GM23338 (cell line): ENCODE results near the gene MYOM1. TPM values are rescaled to one million over a fixed set of nuclear protein-coding genes. Genes with fewer than 3 reads are reported as not detected.

Source experiments
- ATAC-seq: fragments of 200-7000 bp; cut with Tn5 transposase; 3 replicates; pipeline ENCODE4 v1.9.1; 2020
- DNase-seq: peaks from one replicate; pipeline ENCODE4 v3.0.0-alpha.2; 2015; ENCODE audit warnings: low spot score
- H2AFZ ChIP-seq: fragments of 200-600 bp; sonication (generic); 2 replicates; pipeline ENCODE4 v1.8.0; 2016; ENCODE audit warnings: antibody characterized with exemption, mild to moderate bottlenecking, moderate library complexity
- H3F3A ChIP-seq: fragments of 200-600 bp; sonication (generic); replicated peaks from 2 replicates; pipeline ENCODE4 v1.8.0; 2017; ENCODE audit warnings: antibody characterized with exemption, mixed run types, low read depth
- H3K27ac ChIP-seq: fragments of 200-600 bp; sonication (generic); 2 replicates; pipeline ENCODE4 v1.6.1; 2016; ENCODE audit warnings: low read depth
- H3K27me3 ChIP-seq: fragments of 200-600 bp; sonication (generic); 2 replicates; pipeline ENCODE4 v1.8.0; 2016; ENCODE audit warnings: mild to moderate bottlenecking, mixed run types, moderate library complexity; ENCODE audit not compliant: insufficient read depth
- H3K36me3 ChIP-seq: fragments of 200-600 bp; sonication (generic); 2 replicates; pipeline ENCODE4 v1.8.0; 2016; ENCODE audit warnings: mild to moderate bottlenecking; ENCODE audit not compliant: insufficient read depth
- H3K4me1 ChIP-seq: fragments of 200-600 bp; sonication (generic); 2 replicates; pipeline ENCODE4 v1.8.0; 2016; ENCODE audit warnings: mild to moderate bottlenecking, moderate library complexity; ENCODE audit not compliant: insufficient read depth
- H3K4me2 ChIP-seq: fragments of 200-600 bp; sonication (generic); 2 replicates; pipeline ENCODE4 v1.7.1; 2017; ENCODE audit warnings: mixed run types
- H3K4me3 ChIP-seq: fragments of 200-600 bp; sonication (generic); 2 replicates; pipeline ENCODE4 v1.6.1; 2016; ENCODE audit warnings: mixed run types
- H3K79me2 ChIP-seq: fragments of 200-600 bp; sonication (generic); replicated peaks from 2 replicates; pipeline ENCODE4 v1.8.0; 2017; ENCODE audit warnings: mild to moderate bottlenecking; ENCODE audit not compliant: insufficient read depth
- H3K9me2 ChIP-seq: fragments of 200-600 bp; sonication (generic); 2 replicates; pipeline ENCODE4 v1.8.0; 2017; ENCODE audit not compliant: insufficient read depth
- H4K20me1 ChIP-seq: fragments of 200-600 bp; sonication (generic); replicated peaks from 2 replicates; pipeline ENCODE4 v1.8.0; 2017; ENCODE audit warnings: mild to moderate bottlenecking; ENCODE audit not compliant: insufficient read depth
- H3K27ac Mint-ChIP-seq: 2 replicates; pipeline ENCODE4 v1.8.0; 2020; ENCODE audit warnings: inconsistent platforms, mild to moderate bottlenecking, moderate library complexity, mixed read lengths
- H3K27me3 Mint-ChIP-seq: 3 replicates; pipeline ENCODE4 v1.8.0; 2022; ENCODE audit warnings: low read depth, mild to moderate bottlenecking, moderate library complexity, mixed read lengths, inconsistent platforms; ENCODE audit not compliant: insufficient read depth, poor library complexity
- H3K36me3 Mint-ChIP-seq: 3 replicates; pipeline ENCODE4 v1.8.0; 2021; ENCODE audit warnings: low read depth, mild to moderate bottlenecking, inconsistent platforms, moderate library complexity, mixed read lengths
- H3K4me1 Mint-ChIP-seq: 3 replicates; pipeline ENCODE4 v1.8.0; 2020; ENCODE audit warnings: mild to moderate bottlenecking, inconsistent platforms, mixed read lengths
- H3K4me3 Mint-ChIP-seq: 3 replicates; pipeline ENCODE4 v1.8.0; 2021; ENCODE audit warnings: moderate library complexity, mild to moderate bottlenecking, inconsistent platforms, mixed read lengths
- H3K9me3 Mint-ChIP-seq: 3 replicates; pipeline ENCODE4 v1.8.0; 2020; ENCODE audit warnings: moderate library complexity, mild to moderate bottlenecking, inconsistent platforms, mixed read lengths
- CREB1 ChIP-seq: fragments of 250-450 bp; sonication (Bioruptor Pico); IDR thresholded peaks from 2 replicates; pipeline ENCODE4 v1.5.0; 2020; ENCODE audit warnings: low read depth, mild to moderate bottlenecking, moderate library complexity
- NANOG ChIP-seq: IDR thresholded peaks from 2 replicates; pipeline ENCODE4 v1.6.1; 2016; ENCODE audit warnings: antibody characterized with exemption, borderline replicate concordance
- STAT1 ChIP-seq: IDR thresholded peaks from one replicate; pipeline ENCODE4 v1.6.1; 2016; ENCODE audit warnings: antibody characterized with exemption; ENCODE audit not compliant: unreplicated experiment
- ZNF114 ChIP-seq: fragments of 250-450 bp; sonication (Bioruptor Pico); IDR thresholded peaks from 2 replicates; pipeline ENCODE4 v1.5.0; 2020; ENCODE audit warnings: mild to moderate bottlenecking, moderate library complexity
- ZNF331 ChIP-seq: fragments of 250-450 bp; sonication (Bioruptor Pico); IDR thresholded peaks from 2 replicates; pipeline ENCODE4 v1.5.0; 2020; ENCODE audit warnings: low read depth, mild to moderate bottlenecking, moderate library complexity
- polyA plus RNA-seq: library from polyadenylated mRNA; unstranded; fragments of >200 nt; fragmentation: Nextera tagmentation; extraction: Ambion mirVana; gene quantifications from 2 replicates; pipeline ENCODE4 v1.2.1, GENCODE V29; 2016
- total RNA-seq: library from RNA; depleted of rRNA; stranded (reverse); fragments of >200 nt; shearing (Covaris generic); gene quantifications from 2 replicates; pipeline ENCODE4 v1.2.3, GENCODE V29; 2014
- TF ChIP-seq, protein P1 (sequence below): IDR thresholded peaks from one replicate; pipeline ENCODE4 v1.6.1; 2018; ENCODE audit warnings: antibody characterized with exemption; ENCODE audit not compliant: unreplicated experiment
- TF ChIP-seq, protein P2 (sequence below): IDR thresholded peaks from 2 replicates; pipeline ENCODE4 v1.6.1; 2016; ENCODE audit warnings: antibody characterized with exemption
- TF ChIP-seq, protein P3 (sequence below), 2 experiments: fragments of 200-600 bp in 1 of 2; sonication (generic) in 1 of 2; conservative IDR thresholded peaks; 2 replicates each; pipeline versions ENCODE4 v1.5.1 to v1.6.1; 2016 to 2017; ENCODE audit warnings: antibody characterized with exemption in 2 of 2, low read depth in 2 of 2, mild to moderate bottlenecking in 2 of 2, moderate library complexity in 1 of 2

Gene MYOM1
- total and polyA plus RNA-seq, 2 experiments from 2014 or later = 0.27 to 0.38 TPM

DNA sequence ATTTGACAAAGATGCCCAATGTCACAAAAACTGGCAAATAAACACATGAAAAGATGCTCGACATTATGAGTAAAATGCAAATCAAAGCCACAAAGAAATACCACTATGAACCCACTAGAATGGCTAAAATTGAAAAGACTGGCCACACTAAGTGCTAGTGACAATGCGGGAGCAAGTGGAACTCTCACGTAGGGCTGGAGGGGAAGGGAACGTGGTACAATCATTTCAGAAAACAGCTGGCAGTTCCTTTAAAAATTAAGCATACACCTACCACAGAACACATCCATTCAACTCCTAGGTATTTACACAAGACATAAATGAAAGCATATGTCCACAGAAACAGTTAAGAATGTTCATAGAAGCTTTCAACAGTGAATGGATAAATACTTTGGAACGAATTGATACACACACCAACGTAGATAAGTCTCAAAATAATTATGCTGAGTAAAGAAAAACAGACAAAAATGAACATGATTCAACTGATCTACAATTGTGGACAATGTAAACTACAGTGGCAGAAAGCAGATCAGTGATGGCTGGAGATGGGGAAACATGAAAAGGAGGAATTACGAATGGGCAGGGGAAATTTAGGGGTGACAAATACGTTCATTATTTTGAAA is 71.7 kb downstream of the MYOM1 start (continued):
- TF ChIP-seq, protein P1, sequence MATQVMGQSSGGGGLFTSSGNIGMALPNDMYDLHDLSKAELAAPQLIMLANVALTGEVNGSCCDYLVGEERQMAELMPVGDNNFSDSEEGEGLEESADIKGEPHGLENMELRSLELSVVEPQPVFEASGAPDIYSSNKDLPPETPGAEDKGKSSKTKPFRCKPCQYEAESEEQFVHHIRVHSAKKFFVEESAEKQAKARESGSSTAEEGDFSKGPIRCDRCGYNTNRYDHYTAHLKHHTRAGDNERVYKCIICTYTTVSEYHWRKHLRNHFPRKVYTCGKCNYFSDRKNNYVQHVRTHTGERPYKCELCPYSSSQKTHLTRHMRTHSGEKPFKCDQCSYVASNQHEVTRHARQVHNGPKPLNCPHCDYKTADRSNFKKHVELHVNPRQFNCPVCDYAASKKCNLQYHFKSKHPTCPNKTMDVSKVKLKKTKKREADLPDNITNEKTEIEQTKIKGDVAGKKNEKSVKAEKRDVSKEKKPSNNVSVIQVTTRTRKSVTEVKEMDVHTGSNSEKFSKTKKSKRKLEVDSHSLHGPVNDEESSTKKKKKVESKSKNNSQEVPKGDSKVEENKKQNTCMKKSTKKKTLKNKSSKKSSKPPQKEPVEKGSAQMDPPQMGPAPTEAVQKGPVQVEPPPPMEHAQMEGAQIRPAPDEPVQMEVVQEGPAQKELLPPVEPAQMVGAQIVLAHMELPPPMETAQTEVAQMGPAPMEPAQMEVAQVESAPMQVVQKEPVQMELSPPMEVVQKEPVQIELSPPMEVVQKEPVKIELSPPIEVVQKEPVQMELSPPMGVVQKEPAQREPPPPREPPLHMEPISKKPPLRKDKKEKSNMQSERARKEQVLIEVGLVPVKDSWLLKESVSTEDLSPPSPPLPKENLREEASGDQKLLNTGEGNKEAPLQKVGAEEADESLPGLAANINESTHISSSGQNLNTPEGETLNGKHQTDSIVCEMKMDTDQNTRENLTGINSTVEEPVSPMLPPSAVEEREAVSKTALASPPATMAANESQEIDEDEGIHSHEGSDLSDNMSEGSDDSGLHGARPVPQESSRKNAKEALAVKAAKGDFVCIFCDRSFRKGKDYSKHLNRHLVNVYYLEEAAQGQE = no peak
- no peak for TF ChIP-seq NANOG
- TF ChIP-seq, protein P2, sequence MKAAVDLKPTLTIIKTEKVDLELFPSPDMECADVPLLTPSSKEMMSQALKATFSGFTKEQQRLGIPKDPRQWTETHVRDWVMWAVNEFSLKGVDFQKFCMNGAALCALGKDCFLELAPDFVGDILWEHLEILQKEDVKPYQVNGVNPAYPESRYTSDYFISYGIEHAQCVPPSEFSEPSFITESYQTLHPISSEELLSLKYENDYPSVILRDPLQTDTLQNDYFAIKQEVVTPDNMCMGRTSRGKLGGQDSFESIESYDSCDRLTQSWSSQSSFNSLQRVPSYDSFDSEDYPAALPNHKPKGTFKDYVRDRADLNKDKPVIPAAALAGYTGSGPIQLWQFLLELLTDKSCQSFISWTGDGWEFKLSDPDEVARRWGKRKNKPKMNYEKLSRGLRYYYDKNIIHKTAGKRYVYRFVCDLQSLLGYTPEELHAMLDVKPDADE = no peak
- TF ChIP-seq STAT1 = no peak
- TF ChIP-seq ZNF331 = no peak
- no peak for TF ChIP-seq CREB1
- TF ChIP-seq, protein P3, sequence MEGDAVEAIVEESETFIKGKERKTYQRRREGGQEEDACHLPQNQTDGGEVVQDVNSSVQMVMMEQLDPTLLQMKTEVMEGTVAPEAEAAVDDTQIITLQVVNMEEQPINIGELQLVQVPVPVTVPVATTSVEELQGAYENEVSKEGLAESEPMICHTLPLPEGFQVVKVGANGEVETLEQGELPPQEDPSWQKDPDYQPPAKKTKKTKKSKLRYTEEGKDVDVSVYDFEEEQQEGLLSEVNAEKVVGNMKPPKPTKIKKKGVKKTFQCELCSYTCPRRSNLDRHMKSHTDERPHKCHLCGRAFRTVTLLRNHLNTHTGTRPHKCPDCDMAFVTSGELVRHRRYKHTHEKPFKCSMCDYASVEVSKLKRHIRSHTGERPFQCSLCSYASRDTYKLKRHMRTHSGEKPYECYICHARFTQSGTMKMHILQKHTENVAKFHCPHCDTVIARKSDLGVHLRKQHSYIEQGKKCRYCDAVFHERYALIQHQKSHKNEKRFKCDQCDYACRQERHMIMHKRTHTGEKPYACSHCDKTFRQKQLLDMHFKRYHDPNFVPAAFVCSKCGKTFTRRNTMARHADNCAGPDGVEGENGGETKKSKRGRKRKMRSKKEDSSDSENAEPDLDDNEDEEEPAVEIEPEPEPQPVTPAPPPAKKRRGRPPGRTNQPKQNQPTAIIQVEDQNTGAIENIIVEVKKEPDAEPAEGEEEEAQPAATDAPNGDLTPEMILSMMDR (conservative IDR thresholded peaks at IDR 0.05; ENCODE audit: low read depth in 2 of 2) = no peak
- TF ChIP-seq ZNF114 (CRISPR knock-in tag) = no peak

DNA sequence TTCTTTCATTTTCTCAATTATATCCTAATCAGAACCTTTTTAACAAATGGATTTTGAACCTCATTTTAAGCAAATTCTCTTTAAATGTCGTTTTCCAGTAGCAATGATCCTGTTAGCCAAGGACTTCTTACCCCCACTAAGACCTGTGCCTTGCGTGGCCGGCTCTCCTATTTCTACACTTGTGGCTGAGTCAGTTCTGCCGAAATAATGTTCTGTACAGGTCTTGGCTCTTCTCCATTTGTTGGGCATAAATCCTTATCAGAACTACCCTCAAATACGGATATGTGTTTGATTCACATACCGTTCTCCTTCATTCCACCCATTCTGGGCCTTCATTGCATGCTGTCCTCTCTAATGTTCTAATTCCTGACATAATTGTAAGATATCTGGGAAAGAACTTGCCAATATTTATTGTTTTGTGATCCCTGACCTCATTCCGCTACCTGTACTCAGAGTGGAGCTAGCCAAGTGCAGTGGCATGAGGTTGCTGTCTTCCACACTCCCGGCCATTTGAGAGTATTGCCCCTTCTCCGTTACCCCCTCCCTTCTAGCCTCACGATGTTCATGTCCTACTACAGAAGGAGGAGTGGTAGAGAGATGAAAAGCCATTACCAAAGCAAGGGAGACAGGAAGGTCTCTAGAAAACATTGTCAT is 78.7 kb downstream of the MYOM1 start:
- no peak overlapping the region for H3K27ac ChIP-seq
- H3K27ac Mint-ChIP-seq = no peak overlapping the region
- H3K79me2 ChIP-seq = no peaks in the 10 kb centered on the region
- H3K9me2 ChIP-seq = peaks cover 7% of the 10 kb centered on the region; the same call in 1 of the 2 replicates
- H3K9me3 Mint-ChIP-seq = peaks cover 11% of the 10 kb centered on the region; the same call in 1 of the 3 replicates
- H4K20me1 ChIP-seq = no peaks in the 10 kb centered on the region
- H3K4me2 ChIP-seq = no peak overlapping the region
- H3K4me1 Mint-ChIP-seq = no peaks in the 10 kb centered on the region
- no peaks in the 10 kb centered on the region for H3F3A ChIP-seq
- H3K4me3 ChIP-seq = no peak overlapping the region
- no peak overlapping the region for H3K4me3 Mint-ChIP-seq
- H3K36me3 ChIP-seq = no peaks in the 10 kb centered on the region
- ATAC-seq (no peak), DNase-seq (no peak)
- H3K36me3 Mint-ChIP-seq = no peaks in the 10 kb centered on the region; the same call in 2 of the 3 replicates
- H3K4me1 ChIP-seq = no peaks in the 10 kb centered on the region
- H3K27me3 ChIP-seq = no peaks in the 10 kb centered on the region
- H2AFZ ChIP-seq = no peak overlapping the region
- peaks cover 1% of the 10 kb centered on the region for H3K27me3 Mint-ChIP-seq
- TF ChIP-seq, protein P1 = no peak
